Stimulated activated CD4-positive, alpha-beta T cell treated with anti-CD3 and anti-CD28 coated beads, Interleukin-4, amount 100 ng/mL, for 24 hours (primary cell): Measurements from ENCODE around the gene HS6ST2.
A peak's percentile ranks its signal among the peaks of the same experiment; 100 is the strongest.

Source experiments
- DNase-seq: peaks from one replicate; pipeline ENCODE4 v3.0.0-alpha.2; 2020

The HS6ST2 gene

GRCh38 chrX:132737743-132738142 lies 220.7 kb downstream of the HS6ST2 start:
- DNase-seq, result peak; percentile 18

GRCh38 chrX:132732236-132732635 lies 226.2 kb downstream of the HS6ST2 start:
- DNase-seq, result no peak

- no peak for DNase-seq
Measured at GRCh38 chrX:132730726-132731125, 227.7 kb downstream of the HS6ST2 start.

GRCh38 chrX:132730266-132730665 lies 228.2 kb downstream of the HS6ST2 start:
- DNase-seq, result no peak

GRCh38 chrX:132728296-132728695 lies 230.1 kb downstream of the HS6ST2 start:
- no peak for DNase-seq

- no peak for DNase-seq
Measured at GRCh38 chrX:132718431-132718958, 239.9 kb downstream of the HS6ST2 start.

- no peak for DNase-seq
Measured at GRCh38 chrX:132716006-132716405, 242.4 kb downstream of the HS6ST2 start.

- DNase-seq, result no peak
Measured at GRCh38 chrX:132714913-132715312, 243.5 kb downstream of the HS6ST2 start.

- DNase-seq, result no peak
Measured at GRCh38 chrX:132712350-132712749, 246.1 kb downstream of the HS6ST2 start.

GRCh38 chrX:132710656-132711155 lies 247.7 kb downstream of the HS6ST2 start:
- no peak for DNase-seq

GRCh38 chrX:132708529-132708928 lies 249.9 kb downstream of the HS6ST2 start:
- DNase-seq, result no peak

- no peak for DNase-seq
Measured at GRCh38 chrX:132704769-132705168, 253.7 kb downstream of the HS6ST2 start.

GRCh38 chrX:132694382-132694781 lies 264.0 kb downstream of the HS6ST2 start:
- DNase-seq, result no peak

GRCh38 chrX:132692526-132692925 lies 265.9 kb downstream of the HS6ST2 start:
- no peak for DNase-seq

- DNase-seq, result no peak
Measured at GRCh38 chrX:132692066-132692465, 266.4 kb downstream of the HS6ST2 start.

GRCh38 chrX:132689612-132690563 lies 268.5 kb downstream of the HS6ST2 start:
- DNase-seq, result no peak

- no peak for DNase-seq
Measured at GRCh38 chrX:132685276-132685675, 273.2 kb downstream of the HS6ST2 start.

GRCh38 chrX:132677233-132677716 lies 281.2 kb downstream of the HS6ST2 start:
- no peak for DNase-seq

- no peak for DNase-seq
Measured at GRCh38 chrX:132676561-132677186, 281.8 kb downstream of the HS6ST2 start.

- no peak for DNase-seq
Measured at GRCh38 chrX:132676102-132676501, 282.3 kb downstream of the HS6ST2 start.

GRCh38 chrX:132673331-132673730 lies 285.1 kb downstream of the HS6ST2 start:
- DNase-seq, result no peak

- no peak for DNase-seq
Measured at GRCh38 chrX:132671229-132671641, 287.2 kb downstream of the HS6ST2 start.

- DNase-seq, result no peak
Measured at GRCh38 chrX:132669142-132669541, 289.3 kb downstream of the HS6ST2 start.

GRCh38 chrX:132668178-132668577 lies 290.3 kb downstream of the HS6ST2 start:
- DNase-seq, result no peak
